ENCODE results near the gene ZBTB40.
A peak's percentile ranks its signal among the peaks of the same experiment; 100 is the strongest.

Gene ZBTB40

GRCh38 chr1:22530715-22531114 lies 79.1 kb downstream of the ZBTB40 start:
- DNase-seq (ENCODE audit: low read depth), result no peak

GRCh38 chr1:22531251-22531650 lies 79.6 kb downstream of the ZBTB40 start:
- DNase-seq (ENCODE audit: low read depth), result no peak

- DNase-seq (ENCODE audit: low read depth), result no peak
Measured at GRCh38 chr1:22533244-22533895, 81.7 kb downstream of the ZBTB40 start.

GRCh38 chr1:22534951-22535350 lies 83.3 kb downstream of the ZBTB40 start:
- DNase-seq (ENCODE audit: low read depth), result no peak

GRCh38 chr1:22535399-22535798 lies 83.7 kb downstream of the ZBTB40 start:
- DNase-seq (ENCODE audit: low read depth), result no peak

- DNase-seq (ENCODE audit: low read depth), result peak; percentile 23
Measured at GRCh38 chr1:22536506-22536905, 84.9 kb downstream of the ZBTB40 start.

- no peak for DNase-seq (ENCODE audit: low read depth)
Measured at GRCh38 chr1:22537441-22538139, 85.9 kb downstream of the ZBTB40 start.

- DNase-seq (ENCODE audit: low read depth), result no peak
Measured at GRCh38 chr1:22539510-22540118, 88.0 kb downstream of the ZBTB40 start.

- no peak for DNase-seq (ENCODE audit: low read depth)
Measured at GRCh38 chr1:22540337-22540736, 88.7 kb downstream of the ZBTB40 start.

GRCh38 chr1:22542886-22543285 lies 91.2 kb downstream of the ZBTB40 start:
- no peak for DNase-seq (ENCODE audit: low read depth)

- DNase-seq (ENCODE audit: low read depth), result no peak
Measured at GRCh38 chr1:22543679-22544078, 92.0 kb downstream of the ZBTB40 start.

GRCh38 chr1:22544606-22545005 lies 93.0 kb downstream of the ZBTB40 start:
- DNase-seq (ENCODE audit: low read depth), result no peak

GRCh38 chr1:22545141-22545540 lies 93.5 kb downstream of the ZBTB40 start:
- DNase-seq (ENCODE audit: low read depth), result no peak

GRCh38 chr1:22547186-22547817 lies 95.7 kb downstream of the ZBTB40 start:
- DNase-seq (ENCODE audit: low read depth), result no peak

- no peak for DNase-seq (ENCODE audit: low read depth)
Measured at GRCh38 chr1:22547818-22548462, 96.3 kb downstream of the ZBTB40 start.

GRCh38 chr1:22550021-22550420 lies 98.4 kb downstream of the ZBTB40 start:
- DNase-seq (ENCODE audit: low read depth), result no peak

GRCh38 chr1:22551591-22551990 lies 99.9 kb downstream of the ZBTB40 start:
- no peak for DNase-seq (ENCODE audit: low read depth)

GRCh38 chr1:22552021-22552420 lies 100.4 kb downstream of the ZBTB40 start:
- DNase-seq (ENCODE audit: low read depth), result no peak

GRCh38 chr1:22553104-22553880 lies 101.6 kb downstream of the ZBTB40 start:
- DNase-seq (ENCODE audit: low read depth), result no peak

GRCh38 chr1:22553991-22554522 lies 102.4 kb downstream of the ZBTB40 start:
- DNase-seq (ENCODE audit: low read depth), result no peak

GRCh38 chr1:22555371-22555656 lies 103.7 kb downstream of the ZBTB40 start:
- DNase-seq (ENCODE audit: low read depth), result no peak

Measured in iris pigment epithelial cell (primary cell).